ENCODE data around the gene TRPM4.

- TF ChIP-seq CTCF (IDR thresholded peaks at IDR 0.05 in 2 of 3, conservative IDR thresholded peaks at IDR 0.05 in 1 of 3; ENCODE audit: control insufficient read depth in 2 of 3, extremely low read depth in 1 of 3, insufficient read depth in 1 of 3, low read depth in 3 of 3, low read length in 3 of 3): no peak
- no peak for TF ChIP-seq EZH2 (IDR thresholded peaks at IDR 0.05; ENCODE audit: borderline replicate concordance, control insufficient read depth, low read depth, low read length)
- TF ChIP-seq POLR2AphosphoS5 (IDR thresholded peaks at IDR 0.05; ENCODE audit: low read length): no peak
- no peak for TF ChIP-seq ATF2 (IDR thresholded peaks at IDR 0.05; ENCODE audit: low read length)
- TF ChIP-seq MXI1 (IDR thresholded peaks at IDR 0.05; ENCODE audit: low read depth, low read length): no peak
Observed at GRCh38 chr19:49210108-49210900, 52.7 kb downstream of the TRPM4 start.
